NCI-H2171 treated with DMSO at 0.1 percent for 48 hours (cell line): ENCODE data around the gene NKRF.

Experiments used
- DNase-seq: peaks from one replicate; lab custom pipeline; 2025; lab: John Stamatoyannopoulos, UW

The NKRF gene

GRCh38 chrX:119607018-119607389, 780 bp upstream of the NKRF start:
- no peak for DNase-seq

GRCh38 chrX:119605464-119606279, 552 bp downstream of the NKRF start:
- DNase-seq = peak; percentile 49

DNA sequence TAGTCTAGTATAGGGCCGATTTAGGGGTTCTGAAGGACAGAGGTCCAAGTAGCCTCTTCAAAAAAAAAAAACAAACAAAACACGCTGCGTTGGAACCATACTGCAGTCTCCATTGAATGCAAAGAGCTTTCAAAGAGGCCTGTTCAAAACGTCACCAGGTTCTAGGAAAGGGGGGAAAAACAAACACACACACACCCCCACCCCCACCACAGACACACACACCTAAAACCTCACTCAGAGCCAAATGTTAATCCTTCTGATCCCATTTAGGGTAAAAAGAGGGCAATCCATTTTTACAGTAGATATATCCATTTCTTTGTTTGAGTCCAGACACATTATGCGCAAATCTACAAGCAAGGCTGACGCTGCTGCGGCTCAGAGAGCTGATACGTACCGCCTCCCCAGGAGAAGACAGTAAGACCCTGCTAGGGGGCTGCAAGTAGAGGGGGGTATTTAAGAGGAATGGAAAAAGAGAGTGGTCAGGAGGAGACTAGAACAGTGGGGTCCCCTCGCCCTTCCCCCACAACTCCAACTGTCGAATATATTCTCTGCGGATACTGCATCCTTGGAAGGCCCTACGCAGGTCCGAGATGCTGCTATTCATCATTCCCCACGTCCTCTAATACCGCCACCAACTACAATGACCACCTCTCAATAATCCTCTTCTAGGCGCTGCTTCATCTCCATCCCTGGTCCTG, 1.3 kb downstream of the NKRF start:
- no peak for DNase-seq

DNA sequence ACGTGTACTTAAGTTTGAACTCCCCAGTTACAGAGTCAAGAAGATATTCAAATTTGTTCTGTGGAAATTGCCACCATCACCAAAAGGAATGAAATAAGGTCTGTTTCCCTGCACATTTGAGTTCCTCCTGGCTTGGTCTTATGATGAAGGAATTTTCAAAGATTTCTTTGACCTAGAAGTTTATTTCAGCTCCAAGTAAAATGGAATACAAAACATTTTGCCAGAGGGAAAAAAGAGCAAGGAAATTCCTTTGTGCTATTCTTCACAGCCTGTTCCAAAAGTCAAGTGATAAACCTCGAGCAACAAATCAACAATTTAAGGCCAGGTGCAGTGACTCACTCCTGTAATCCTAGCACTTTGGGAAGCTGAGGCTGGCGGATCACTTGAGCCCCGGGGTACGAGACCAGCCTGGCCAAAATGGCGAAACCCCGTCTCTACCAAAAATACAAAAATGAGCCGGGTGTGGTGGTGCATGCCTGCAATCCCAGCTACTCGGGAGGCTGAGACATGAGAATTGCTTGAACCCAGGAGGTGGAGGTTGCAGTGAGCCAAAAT, 3.4 kb downstream of the NKRF start:
- no peak for DNase-seq

- no peak for DNase-seq
Measured at GRCh38 chrX:119589810-119590209, 16.4 kb downstream of the NKRF start.

GRCh38 chrX:119583431-119584059, 22.7 kb downstream of the NKRF start:
- DNase-seq = no peak

DNA sequence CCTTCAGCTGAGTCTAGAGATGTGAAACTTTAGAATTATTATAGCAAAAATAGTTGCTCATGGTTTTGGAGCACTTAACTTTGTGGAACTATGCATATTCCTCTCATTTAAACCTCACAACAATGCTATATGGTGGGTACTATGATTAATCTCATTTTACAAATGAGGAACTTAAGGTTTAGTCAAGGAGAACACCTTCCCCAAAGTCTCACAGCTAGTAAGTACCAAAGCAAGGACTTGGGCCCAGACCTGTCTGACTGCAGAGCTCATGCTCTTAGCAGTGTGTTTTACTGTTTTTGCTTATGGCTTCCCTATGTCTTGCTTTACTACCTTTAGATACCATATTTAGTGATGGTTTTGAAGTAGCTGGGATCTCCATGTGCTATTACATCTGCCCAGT, 26.8 kb downstream of the NKRF start:
- no peak for DNase-seq

DNA sequence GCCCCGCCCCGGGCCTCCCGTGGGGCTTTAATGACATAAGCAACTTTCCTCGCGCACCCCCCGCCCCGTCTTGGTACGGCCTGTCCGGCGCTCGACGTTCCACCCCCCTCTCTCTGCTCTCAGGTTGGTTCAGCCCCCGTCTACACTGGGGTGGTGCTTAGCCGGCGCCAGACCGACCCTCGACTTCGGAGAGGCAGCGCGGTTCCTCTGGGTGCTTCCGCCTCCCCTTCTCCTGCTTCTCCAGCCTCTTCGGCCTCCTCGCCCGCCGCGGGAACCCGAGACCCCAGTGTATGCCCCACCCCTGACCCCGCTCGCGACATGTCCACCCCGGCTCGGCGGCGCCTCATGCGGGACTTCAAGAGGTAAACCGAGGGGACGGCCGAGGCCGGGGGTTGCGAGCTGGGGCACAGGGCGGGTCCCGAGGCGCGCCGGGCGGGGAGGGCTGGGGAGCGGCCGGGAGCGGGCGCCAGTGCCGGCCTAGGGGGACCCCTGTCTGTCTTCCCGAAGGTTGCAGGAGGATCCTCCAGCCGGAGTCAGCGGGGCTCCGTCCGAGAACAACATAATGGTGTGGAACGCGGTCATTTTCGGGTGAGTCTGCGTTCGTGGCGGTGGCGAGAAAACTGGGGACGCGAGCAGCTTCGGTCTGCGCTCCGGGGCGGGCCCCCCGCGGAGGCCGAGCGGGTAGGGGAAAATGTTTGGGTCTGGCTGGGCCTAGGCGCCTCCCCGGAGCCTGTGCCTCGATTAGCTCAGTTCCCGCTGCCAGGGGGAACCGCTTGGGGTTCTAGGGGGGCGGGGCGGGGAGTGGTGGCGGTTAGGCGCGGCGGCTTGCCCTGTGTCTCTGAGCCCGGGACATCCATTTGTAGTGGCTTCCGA, 31.6 kb downstream of the NKRF start, which contains the start of gene UBE2A:
Gene UBE2A, plus strand, starts transcription at position 170 of the 873 bp plus-strand sequence. Its CDS starts 149 bp downstream, at position 319.
- peak; percentile 80 for DNase-seq

- DNase-seq = no peak
Measured at GRCh38 chrX:119573840-119574393, 32.3 kb downstream of the NKRF start.

GRCh38 chrX:119573222-119573621, 33.0 kb downstream of the NKRF start:
- no peak for DNase-seq

DNA sequence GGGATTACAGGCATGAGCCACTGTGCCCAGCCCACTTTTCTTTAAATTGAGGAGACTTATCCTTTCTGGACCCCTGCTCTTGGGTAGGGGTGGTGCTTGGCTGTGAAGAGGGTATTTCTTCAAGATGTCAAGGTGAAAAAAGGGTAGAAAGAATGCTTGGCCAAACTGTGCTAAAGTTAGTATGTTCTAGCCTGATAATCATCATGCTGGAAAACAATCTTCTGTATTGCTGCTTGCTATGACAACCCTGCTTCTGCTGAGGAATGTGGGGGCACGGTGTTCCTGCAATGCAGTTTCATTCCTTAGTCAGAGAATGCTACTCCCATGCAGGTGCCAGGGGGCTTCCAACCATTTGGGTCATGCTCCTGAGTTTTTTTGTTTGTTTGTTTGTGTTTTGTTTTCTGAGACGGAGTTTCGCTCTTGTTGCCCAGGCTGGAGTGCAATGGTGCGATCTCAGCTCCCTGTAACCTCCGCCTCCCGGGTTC, 35.8 kb downstream of the NKRF start:
- DNase-seq = no peak

DNA sequence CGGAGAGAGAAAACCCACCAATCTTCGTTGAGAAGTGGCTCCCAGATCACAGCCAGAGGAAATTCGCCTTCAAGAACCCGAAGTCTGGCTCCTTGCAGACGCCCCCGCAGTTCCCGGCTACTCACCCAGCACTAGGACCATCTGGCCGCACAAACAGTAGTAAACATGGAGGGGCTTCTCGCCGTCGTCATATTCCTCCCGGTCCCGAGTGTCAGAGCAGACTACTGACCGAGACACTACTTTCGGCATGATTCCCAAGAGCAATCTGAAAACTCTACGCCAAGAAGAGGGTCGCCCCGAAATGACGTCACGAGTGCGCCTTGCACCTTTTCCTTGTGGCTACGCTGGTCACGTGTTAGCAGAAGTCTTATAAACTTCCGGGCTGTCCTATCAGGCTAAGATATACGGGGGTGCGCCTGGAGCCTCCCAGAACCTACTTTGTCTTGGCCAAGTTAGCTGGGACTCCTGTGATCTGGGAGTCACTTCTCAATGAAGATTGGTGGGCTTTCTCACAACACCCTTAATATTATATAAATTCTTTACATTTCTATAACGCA, 41.0 kb downstream of the NKRF start, which contains the start of gene STEEP1:
Gene STEEP1, minus strand, starts transcription at position 303 of the 557 bp plus-strand sequence. Its CDS starts 54 bp downstream, at position 249.
- DNase-seq = peak; percentile 92

GRCh38 chrX:119552508-119552907, 53.7 kb downstream of the NKRF start:
- DNase-seq = no peak

DNA sequence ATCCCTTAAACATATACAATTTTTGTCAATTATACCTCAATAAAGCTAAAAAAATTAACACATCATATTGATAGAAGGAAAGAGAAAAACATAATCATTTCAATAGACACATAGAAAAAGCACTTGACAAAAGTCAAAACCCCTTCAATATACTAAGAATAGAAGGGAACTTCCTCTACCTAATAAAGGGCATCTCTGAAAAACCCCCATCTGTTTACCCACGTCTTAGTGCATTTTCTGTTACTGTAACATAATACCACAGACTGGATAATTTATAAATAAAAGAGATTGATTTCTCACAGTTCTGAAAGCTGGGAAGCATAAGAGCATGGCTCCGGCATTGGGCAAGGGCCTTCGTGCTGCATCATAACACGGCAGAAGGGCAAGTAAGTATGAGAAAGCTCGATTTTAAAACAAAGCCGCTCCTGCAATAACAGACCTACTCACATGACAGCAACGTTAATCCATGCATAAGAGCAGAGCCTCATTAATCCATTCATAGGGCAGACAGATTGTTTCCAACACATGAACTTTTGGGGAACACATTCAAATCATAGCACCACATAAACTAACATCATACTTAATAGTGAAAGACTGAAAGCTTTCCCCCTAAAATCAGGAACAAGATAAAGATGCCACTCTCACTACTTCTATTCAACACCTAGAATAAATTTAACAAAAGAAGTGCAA, 56.8 kb downstream of the NKRF start:
- DNase-seq = peak; percentile 55

GRCh38 chrX:119541188-119541587, 65.0 kb downstream of the NKRF start:
- no peak for DNase-seq

DNA sequence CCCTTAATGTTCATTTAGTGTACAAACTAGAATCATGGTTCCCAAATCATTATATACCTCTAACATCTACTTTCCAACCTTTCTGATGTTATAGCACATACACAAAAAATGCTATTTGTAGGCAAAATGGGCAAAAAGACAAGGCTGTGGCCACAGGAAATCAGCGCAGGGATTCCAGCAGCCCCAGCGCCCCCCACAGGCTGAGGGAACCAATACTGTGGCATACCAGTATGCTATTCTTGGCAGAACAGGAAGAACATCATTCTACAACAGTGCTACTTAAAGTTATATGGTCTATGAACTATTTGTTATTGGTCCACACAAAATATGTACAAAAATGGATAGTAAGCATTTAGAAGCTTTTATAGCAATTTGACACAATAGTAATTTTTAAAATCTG, 66.4 kb downstream of the NKRF start:
- no peak for DNase-seq
